Measurements from ENCODE around the gene SLC7A7.
A peak's percentile ranks its signal among the peaks of the same experiment; 100 is the strongest.
"Not testable (repeated sequence)": the region's sequence is repeated elsewhere in the genome, so short reads cannot be mapped to it uniquely, and the experiment has no call there.

Gene SLC7A7

GRCh38 chr14:22830443-22831010, 15.3 kb upstream of the SLC7A7 start:
- Histone ChIP-seq H3K27me3 (ENCODE audit: insufficient read depth, low read length) (no peaks in the 10 kb centered on the region), H4K91ac (ENCODE audit: low read depth, low read length) (peak overlapping the region; percentile 91), H4K8ac (ENCODE audit: low read depth, low read length) (peak overlapping the region; percentile 55), H3K9ac (ENCODE audit: low read length) (no peak overlapping the region), H3K79me2 (ENCODE audit: control insufficient read depth, insufficient read depth, low read length, poor library complexity) (peaks cover 4% of the 10 kb centered on the region), H3K79me1 (ENCODE audit: low read length) (peaks cover 10% of the 10 kb centered on the region), H3K4ac (ENCODE audit: low read depth, low read length) (peak overlapping the region; percentile 87), H2BK12ac (ENCODE audit: low read length) (no peak overlapping the region), H3K9me3 (ENCODE audit: insufficient read depth, low read depth, low read length) (no peaks in the 10 kb centered on the region), H4K12ac (ENCODE audit: low read depth, low read length) (no peak overlapping the region), H2BK120ac (ENCODE audit: insufficient read depth, low read length, poor library complexity) (no peak overlapping the region), H2BK5ac (ENCODE audit: low read depth, low read length, poor library complexity) (peak overlapping the region; percentile 58), H3K4me3 (ENCODE audit: low read depth, low read length) (no peak overlapping the region), H3K4me1 (ENCODE audit: control insufficient read depth in 1 of 2, insufficient read depth in 2 of 2, low read length in 2 of 2) (peaks cover 0 to 5% of the 10 kb centered on the region in 2 experiments), H3K14ac (ENCODE audit: low read length) (no peak overlapping the region), H3K36me3 (ENCODE audit: control insufficient read depth in 1 of 2, insufficient read depth in 2 of 2, low read length in 2 of 2) (peaks cover 17% of the 10 kb centered on the region in 2 experiments), H3K23ac (ENCODE audit: low read length) (no peak overlapping the region), H3K18ac (ENCODE audit: low read length) (no peak overlapping the region), H3K27ac (ENCODE audit: low read depth, low read length) (no peak overlapping the region), H3K4me2 (ENCODE audit: low read length) (peak overlapping the region; percentile 76), H2AFZ (ENCODE audit: insufficient read depth, low read length, poor library complexity) (peak overlapping the region; percentile 82), H2AK5ac (ENCODE audit: low read length) (no peak overlapping the region)
- no peak for DNase-seq
- no CpG with 5 or more reads among the region's 3 CpGs for WGBS (ENCODE audit: extremely low coverage, insufficient coverage, insufficient read length)

- Histone ChIP-seq H3K14ac (ENCODE audit: low read length) (peak within 1 kb of the TSS; percentile 70), H3K9ac (ENCODE audit: low read length) (peak within 1 kb of the TSS; percentile 86), H2BK12ac (ENCODE audit: low read length) (peak within 1 kb of the TSS; percentile 87), H3K9me3 (ENCODE audit: insufficient read depth, low read depth, low read length) (no peaks in the 10 kb centered on the region), H2BK5ac (ENCODE audit: low read depth, low read length, poor library complexity) (peak within 1 kb of the TSS; percentile 64), H3K79me2 (ENCODE audit: control insufficient read depth, insufficient read depth, low read length, poor library complexity) (peaks cover 4% of the 10 kb centered on the region), H3K27me3 (ENCODE audit: insufficient read depth, low read length) (no peaks in the 10 kb centered on the region), H3K4ac (ENCODE audit: low read depth, low read length) (peak within 1 kb of the TSS; percentile 87), H3K18ac (ENCODE audit: low read length) (peak within 1 kb of the TSS; percentile 86), H4K91ac (ENCODE audit: low read depth, low read length) (peak within 1 kb of the TSS; percentile 91), H2AK5ac (ENCODE audit: low read length) (peak within 1 kb of the TSS; percentile 83), H3K36me3 (ENCODE audit: control insufficient read depth in 1 of 2, insufficient read depth in 2 of 2, low read length in 2 of 2) (peaks cover 14% of the 10 kb centered on the region in 2 experiments), H2BK120ac (ENCODE audit: insufficient read depth, low read length, poor library complexity) (peak within 1 kb of the TSS; percentile 84), H3K23ac (ENCODE audit: low read length) (no peak within 1 kb of the TSS), H3K27ac (ENCODE audit: low read depth, low read length) (peak within 1 kb of the TSS; percentile 24), H4K8ac (ENCODE audit: low read depth, low read length) (peak within 1 kb of the TSS; percentile 96), H2AFZ (ENCODE audit: insufficient read depth, low read length, poor library complexity) (peak within 1 kb of the TSS; percentile 95), H3K4me3 (ENCODE audit: low read depth, low read length) (peak within 1 kb of the TSS; percentile 91), H3K4me1 (ENCODE audit: control insufficient read depth in 1 of 2, insufficient read depth in 2 of 2, low read length in 2 of 2) (peaks cover 0 to 7% of the 10 kb centered on the region in 2 experiments), H4K12ac (ENCODE audit: low read depth, low read length) (peak within 1 kb of the TSS; percentile 93), H3K79me1 (ENCODE audit: low read length) (peaks cover 10% of the 10 kb centered on the region), H3K4me2 (ENCODE audit: low read length) (peak within 1 kb of the TSS; percentile 76)
- peak; percentile 82 to 92 for DNase-seq
- no CpG with 5 or more reads among the region's 41 CpGs for WGBS (ENCODE audit: extremely low coverage, insufficient coverage, insufficient read length)
Observed at GRCh38 chr14:22829661-22830442, 14.6 kb upstream of the SLC7A7 start, which contains the start of gene MRPL52. TSS of gene MRPL52 (plus strand) at chr14:22829887. CDS start at chr14:22829913, 26 bp downstream.

GRCh38 chr14:22829076-22829660, 13.9 kb upstream of the SLC7A7 start:
- not testable (repeated sequence) for H3K9me3 ChIP-seq (ENCODE audit: insufficient read depth, low read depth, low read length); H3K23ac ChIP-seq (ENCODE audit: low read length); H3K79me2 ChIP-seq (ENCODE audit: control insufficient read depth, insufficient read depth, low read length, poor library complexity); H3K27me3 ChIP-seq (ENCODE audit: insufficient read depth, low read length); H3K4me3 ChIP-seq (ENCODE audit: low read depth, low read length); DNase-seq; H3K4me1 ChIP-seq (ENCODE audit: control insufficient read depth in 1 of 2, insufficient read depth in 2 of 2, low read length in 2 of 2); H3K36me3 ChIP-seq (ENCODE audit: control insufficient read depth in 1 of 2, insufficient read depth in 2 of 2, low read length in 2 of 2); H3K9ac ChIP-seq (ENCODE audit: low read length)
- H2AK5ac ChIP-seq (ENCODE audit: low read length): peak overlapping the region; percentile 83
- peak overlapping the region; percentile 24 for H3K27ac ChIP-seq (ENCODE audit: low read depth, low read length)
- WGBS (ENCODE audit: extremely low coverage, insufficient coverage, insufficient read length): no CpG with 5 or more reads among the region's 12 CpGs
- peak overlapping the region; percentile 96 for H4K8ac ChIP-seq (ENCODE audit: low read depth, low read length)
- H2BK5ac ChIP-seq (ENCODE audit: low read depth, low read length, poor library complexity): peak overlapping the region; percentile 64
- peak overlapping the region; percentile 95 for H2AFZ ChIP-seq (ENCODE audit: insufficient read depth, low read length, poor library complexity)
- peak overlapping the region; percentile 89 for H4K91ac ChIP-seq (ENCODE audit: low read depth, low read length)
- H4K12ac ChIP-seq (ENCODE audit: low read depth, low read length): peak overlapping the region; percentile 93
- peak overlapping the region; percentile 76 for H3K4me2 ChIP-seq (ENCODE audit: low read length)
- H3K79me1 ChIP-seq (ENCODE audit: low read length): peaks cover 16% of the 10 kb centered on the region
- peak overlapping the region; percentile 87 for H2BK12ac ChIP-seq (ENCODE audit: low read length)
- H3K18ac ChIP-seq (ENCODE audit: low read length): peak overlapping the region; percentile 86
- peak overlapping the region; percentile 84 for H2BK120ac ChIP-seq (ENCODE audit: insufficient read depth, low read length, poor library complexity)
- peak overlapping the region; percentile 48 for H3K4ac ChIP-seq (ENCODE audit: low read depth, low read length)
- peak overlapping the region; percentile 70 for H3K14ac ChIP-seq (ENCODE audit: low read length)

- Histone ChIP-seq H2BK5ac (ENCODE audit: low read depth, low read length, poor library complexity) (peak overlapping the region; percentile 64), H3K27ac (ENCODE audit: low read depth, low read length) (peak overlapping the region; percentile 77), H2BK12ac (ENCODE audit: low read length) (peak overlapping the region; percentile 11), H4K8ac (ENCODE audit: low read depth, low read length) (peak overlapping the region; percentile 36), H3K14ac (ENCODE audit: low read length) (no peak overlapping the region), H3K79me1 (ENCODE audit: low read length) (peaks cover 34% of the 10 kb centered on the region), H3K4me2 (ENCODE audit: low read length) (peak overlapping the region; percentile 17), H3K27me3 (ENCODE audit: insufficient read depth, low read length) (no peaks in the 10 kb centered on the region), H4K91ac (ENCODE audit: low read depth, low read length) (peak overlapping the region; percentile 59), H2BK120ac (ENCODE audit: insufficient read depth, low read length, poor library complexity) (peak overlapping the region; percentile 80), H3K4me3 (ENCODE audit: low read depth, low read length) (no peak overlapping the region), H4K12ac (ENCODE audit: low read depth, low read length) (no peak overlapping the region), H2AFZ (ENCODE audit: insufficient read depth, low read length, poor library complexity) (no peak overlapping the region), H3K18ac (ENCODE audit: low read length) (no peak overlapping the region), H3K36me3 (ENCODE audit: control insufficient read depth in 1 of 2, insufficient read depth in 2 of 2, low read length in 2 of 2) (no peaks in the 10 kb centered on the region), H3K23ac (ENCODE audit: low read length) (no peak overlapping the region), H3K4ac (ENCODE audit: low read depth, low read length) (peak overlapping the region; percentile 6), H3K9ac (ENCODE audit: low read length) (no peak overlapping the region), H3K79me2 (ENCODE audit: control insufficient read depth, insufficient read depth, low read length, poor library complexity) (peaks cover 12% of the 10 kb centered on the region), H3K4me1 (ENCODE audit: control insufficient read depth in 1 of 2, insufficient read depth in 2 of 2, low read length in 2 of 2) (peaks cover 18 to 22% of the 10 kb centered on the region in 2 experiments), H2AK5ac (ENCODE audit: low read length) (no peak overlapping the region), H3K9me3 (ENCODE audit: insufficient read depth, low read depth, low read length) (no peaks in the 10 kb centered on the region)
- DNase-seq: no peak
- no CpG with 5 or more reads among the region's 8 CpGs for WGBS (ENCODE audit: extremely low coverage, insufficient coverage, insufficient read length)
Observed at GRCh38 chr14:22824711-22825359, 9.6 kb upstream of the SLC7A7 start.

All from trophoblast cell (in vitro differentiated cells and primary cell).